ENCODE data around the gene IL6. TPM values are rescaled to one million over a fixed set of nuclear protein-coding genes. Genes with fewer than 3 reads are reported as not detected.
"Not testable (repeated sequence)": the region's sequence is repeated elsewhere in the genome, so short reads cannot be mapped to it uniquely, and the experiment has no call there.

IL6 gene
- total and polyA plus RNA-seq, 9 of the 15 experiments (the other 6 are each of a cell fraction or from before 2014, with no cell fraction given): 0.76 to 2.9 (median 1.5) TPM

- H3K27ac ChIP-seq (ENCODE audit: extremely low read depth, low read depth, low read length): peak overlapping the region; percentile 87
- peaks cover 44% of the 10 kb centered on the region for H3K79me2 ChIP-seq (ENCODE audit: control insufficient read depth, insufficient read depth, low read length)
- H3K9me1 ChIP-seq (ENCODE audit: control insufficient read depth, insufficient read depth, low read length); FAIRE-seq; intact Hi-C loops (cut with micrococcal nuclease); DNase-seq (ENCODE audit: extremely low read depth in 1 of 4, low spot score in 3 of 4); in situ Hi-C loops (cut with MboI); H4K20me1 ChIP-seq (replicated peaks; ENCODE audit: control insufficient read depth, insufficient read depth, low read length); H3K36me3 ChIP-seq (ENCODE audit: control insufficient read depth, insufficient read depth, low read length); CTCF ChIA-PET (ENCODE audit: low intra/inter-chr PET ratio); H3K27me3 ChIP-seq (ENCODE audit: control insufficient read depth in 2 of 2, insufficient read depth in 2 of 2, low read length in 2 of 2); H3K9me3 ChIP-seq (replicated peaks; ENCODE audit: control insufficient read depth, insufficient read depth, low read depth, low read length); BruUV-seq (replicated peaks); H3K4me3 ChIP-seq; TF ChIP-seq NR4A1 (tag; IDR thresholded peaks at IDR 0.05): not testable (repeated sequence)
- peak overlapping the region; percentile 71 for H2AFZ ChIP-seq (ENCODE audit: low read depth, low read length)
- POLR2A ChIA-PET: interaction anchor here (0.6 to 2.6 kb wide), 7 partner anchors 9 to 152 kb away, joined by 3 to 8 read pairs (median 4); no protein-coding TSS in a partner anchor
- H3K4me1 ChIP-seq (replicated peaks in 1 of 2; ENCODE audit: control insufficient read depth in 2 of 2, insufficient read depth in 2 of 2, low read length in 2 of 2): peaks cover 8 to 17% of the 10 kb centered on the region in 2 experiments
- ATAC-seq: peak; percentile 81
- H3K9ac ChIP-seq (ENCODE audit: insufficient read depth in 1 of 2, low read depth in 2 of 2, low read length in 2 of 2): peak overlapping the region; percentile 72 to 90
- peak overlapping the region; percentile 71 for H3K4me2 ChIP-seq (ENCODE audit: insufficient read depth, low read length)
- WGBS (ENCODE audit: insufficient coverage, low coverage, missing lambda C conversion rate): 54% methylated on average over 12 of the region's 14 CpGs
- TF ChIP-seq GTF2A2 (tag; IDR thresholded peaks at IDR 0.05): peak; percentile 58; the same call in 1 of the 2 replicates
- TF ChIP-seq, protein P1, sequence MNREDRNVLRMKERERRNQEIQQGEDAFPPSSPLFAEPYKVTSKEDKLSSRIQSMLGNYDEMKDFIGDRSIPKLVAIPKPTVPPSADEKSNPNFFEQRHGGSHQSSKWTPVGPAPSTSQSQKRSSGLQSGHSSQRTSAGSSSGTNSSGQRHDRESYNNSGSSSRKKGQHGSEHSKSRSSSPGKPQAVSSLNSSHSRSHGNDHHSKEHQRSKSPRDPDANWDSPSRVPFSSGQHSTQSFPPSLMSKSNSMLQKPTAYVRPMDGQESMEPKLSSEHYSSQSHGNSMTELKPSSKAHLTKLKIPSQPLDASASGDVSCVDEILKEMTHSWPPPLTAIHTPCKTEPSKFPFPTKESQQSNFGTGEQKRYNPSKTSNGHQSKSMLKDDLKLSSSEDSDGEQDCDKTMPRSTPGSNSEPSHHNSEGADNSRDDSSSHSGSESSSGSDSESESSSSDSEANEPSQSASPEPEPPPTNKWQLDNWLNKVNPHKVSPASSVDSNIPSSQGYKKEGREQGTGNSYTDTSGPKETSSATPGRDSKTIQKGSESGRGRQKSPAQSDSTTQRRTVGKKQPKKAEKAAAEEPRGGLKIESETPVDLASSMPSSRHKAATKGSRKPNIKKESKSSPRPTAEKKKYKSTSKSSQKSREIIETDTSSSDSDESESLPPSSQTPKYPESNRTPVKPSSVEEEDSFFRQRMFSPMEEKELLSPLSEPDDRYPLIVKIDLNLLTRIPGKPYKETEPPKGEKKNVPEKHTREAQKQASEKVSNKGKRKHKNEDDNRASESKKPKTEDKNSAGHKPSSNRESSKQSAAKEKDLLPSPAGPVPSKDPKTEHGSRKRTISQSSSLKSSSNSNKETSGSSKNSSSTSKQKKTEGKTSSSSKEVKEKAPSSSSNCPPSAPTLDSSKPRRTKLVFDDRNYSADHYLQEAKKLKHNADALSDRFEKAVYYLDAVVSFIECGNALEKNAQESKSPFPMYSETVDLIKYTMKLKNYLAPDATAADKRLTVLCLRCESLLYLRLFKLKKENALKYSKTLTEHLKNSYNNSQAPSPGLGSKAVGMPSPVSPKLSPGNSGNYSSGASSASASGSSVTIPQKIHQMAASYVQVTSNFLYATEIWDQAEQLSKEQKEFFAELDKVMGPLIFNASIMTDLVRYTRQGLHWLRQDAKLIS (CRISPR knock-in tag; IDR thresholded peaks at IDR 0.05): peak; percentile 7; the same call in 1 of the 2 replicates
- peak; percentile 51 for TF ChIP-seq ZNF766 (CRISPR knock-in tag; conservative IDR thresholded peaks at IDR 0.05)
- TF ChIP-seq ELF4 (CRISPR knock-in tag; IDR thresholded peaks at IDR 0.05): 0 out of 2 replicates have a peak, but pooled peaks have one; percentile 63
- 0 out of 2 replicates have a peak, but pooled peaks have one; percentile 13 for TF ChIP-seq ZNF583 (CRISPR knock-in tag; IDR thresholded peaks at IDR 0.05)
- peak; percentile 81 for TF ChIP-seq ZNF644 (tag; IDR thresholded peaks at IDR 0.05; ENCODE audit: low read depth)
- peak; percentile 14; the same call in 1 of the 2 replicates for TF ChIP-seq MTA1 (IDR thresholded peaks at IDR 0.05; ENCODE audit: borderline replicate concordance)
- TF ChIP-seq, protein P2, sequence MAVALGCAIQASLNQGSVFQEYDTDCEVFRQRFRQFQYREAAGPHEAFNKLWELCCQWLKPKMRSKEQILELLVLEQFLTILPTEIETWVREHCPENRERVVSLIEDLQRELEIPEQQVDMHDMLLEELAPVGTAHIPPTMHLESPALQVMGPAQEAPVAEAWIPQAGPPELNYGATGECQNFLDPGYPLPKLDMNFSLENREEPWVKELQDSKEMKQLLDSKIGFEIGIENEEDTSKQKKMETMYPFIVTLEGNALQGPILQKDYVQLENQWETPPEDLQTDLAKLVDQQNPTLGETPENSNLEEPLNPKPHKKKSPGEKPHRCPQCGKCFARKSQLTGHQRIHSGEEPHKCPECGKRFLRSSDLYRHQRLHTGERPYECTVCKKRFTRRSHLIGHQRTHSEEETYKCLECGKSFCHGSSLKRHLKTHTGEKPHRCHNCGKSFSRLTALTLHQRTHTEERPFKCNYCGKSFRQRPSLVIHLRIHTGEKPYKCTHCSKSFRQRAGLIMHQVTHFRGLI (CRISPR knock-in tag; IDR thresholded peaks at IDR 0.05): 0 out of 2 replicates have a peak, but pooled peaks have one; percentile 55
- 0 out of 2 replicates have a peak, but pooled peaks have one; percentile 52 for TF ChIP-seq NR4A1 (CRISPR knock-in tag; IDR thresholded peaks at IDR 0.05)
- peak; percentile 57 for TF ChIP-seq CXXC5 (CRISPR knock-in tag; IDR thresholded peaks at IDR 0.05)
- TF ChIP-seq, protein P3, sequence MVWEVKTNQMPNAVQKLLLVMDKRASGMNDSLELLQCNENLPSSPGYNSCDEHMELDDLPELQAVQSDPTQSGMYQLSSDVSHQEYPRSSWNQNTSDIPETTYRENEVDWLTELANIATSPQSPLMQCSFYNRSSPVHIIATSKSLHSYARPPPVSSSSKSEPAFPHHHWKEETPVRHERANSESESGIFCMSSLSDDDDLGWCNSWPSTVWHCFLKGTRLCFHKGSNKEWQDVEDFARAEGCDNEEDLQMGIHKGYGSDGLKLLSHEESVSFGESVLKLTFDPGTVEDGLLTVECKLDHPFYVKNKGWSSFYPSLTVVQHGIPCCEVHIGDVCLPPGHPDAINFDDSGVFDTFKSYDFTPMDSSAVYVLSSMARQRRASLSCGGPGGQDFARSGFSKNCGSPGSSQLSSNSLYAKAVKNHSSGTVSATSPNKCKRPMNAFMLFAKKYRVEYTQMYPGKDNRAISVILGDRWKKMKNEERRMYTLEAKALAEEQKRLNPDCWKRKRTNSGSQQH (CRISPR knock-in tag; IDR thresholded peaks at IDR 0.05): 0 out of 2 replicates have a peak, but pooled peaks have one; percentile 11
- peak; percentile 83 for TF ChIP-seq CEBPG (CRISPR knock-in tag; IDR thresholded peaks at IDR 0.05)
- peak in 1 of 2 experiments; percentile 30; a peak in 1 of 4 replicates for TF ChIP-seq CEBPG (tag; conservative IDR thresholded peaks at IDR 0.05 in 1 of 2, IDR thresholded peaks at IDR 0.05 in 1 of 2)
Observed at GRCh38 chr7:22709062-22709829, 17.8 kb upstream of the IL6 start.
